ENCODE results near the gene CACNA1C.

CACNA1C gene

GRCh38 chr12:2288875-2289274 is 236.1 kb downstream of the CACNA1C start:
- 64 to 65% methylated on average over 5 of the region's 5 CpGs for WGBS, 2 experiments

GRCh38 chr12:2289525-2289924 is 236.7 kb downstream of the CACNA1C start:
- 94 to 98% methylated on average over 10 of the region's 10 CpGs for WGBS, 2 experiments
- no peaks in the 10 kb centered on the region for H3K9me3 ChIP-seq (ENCODE audit: control insufficient read depth, low read length)

More at GRCh38 chr12:2288875-2289274, 236.1 kb downstream of the CACNA1C start:
- Histone ChIP-seq H3K27me3 (ENCODE audit: control insufficient read depth, insufficient read depth, low read length, poor library complexity, severe bottlenecking) (no peaks in the 10 kb centered on the region), H3K9me3 (ENCODE audit: control insufficient read depth, low read length) (no peaks in the 10 kb centered on the region), H3K4me1 (ENCODE audit: control insufficient read depth, insufficient read depth, low read length) (peaks cover 17% of the 10 kb centered on the region), H3K27ac (ENCODE audit: insufficient read depth, low read depth, low read length, poor library complexity, severe bottlenecking) (no peak overlapping the region), H3K4me3 (ENCODE audit: insufficient read depth, low read depth, low read length) (no peak overlapping the region), H3K36me3 (ENCODE audit: control insufficient read depth, insufficient read depth, low read length) (no peaks in the 10 kb centered on the region)

GRCh38 chr12:2290091-2290490 is 237.3 kb downstream of the CACNA1C start:
- no peak overlapping the region for H3K27ac ChIP-seq (ENCODE audit: insufficient read depth, low read depth, low read length, poor library complexity, severe bottlenecking)
- H3K27me3 ChIP-seq (ENCODE audit: control insufficient read depth, insufficient read depth, low read length, poor library complexity, severe bottlenecking) = no peaks in the 10 kb centered on the region
- no peaks in the 10 kb centered on the region for H3K9me3 ChIP-seq (ENCODE audit: control insufficient read depth, low read length)
- H3K36me3 ChIP-seq (ENCODE audit: control insufficient read depth, insufficient read depth, low read length) = no peaks in the 10 kb centered on the region
- H3K4me3 ChIP-seq (ENCODE audit: insufficient read depth, low read depth, low read length) = no peak overlapping the region
- 92 to 94% methylated on average over 4 of the region's 4 CpGs for WGBS, 2 experiments
- peaks cover 18% of the 10 kb centered on the region for H3K4me1 ChIP-seq (ENCODE audit: control insufficient read depth, insufficient read depth, low read length)

More at GRCh38 chr12:2289525-2289924, 236.7 kb downstream of the CACNA1C start:
- Histone ChIP-seq H3K27ac (ENCODE audit: insufficient read depth, low read depth, low read length, poor library complexity, severe bottlenecking) (no peak overlapping the region), H3K27me3 (ENCODE audit: control insufficient read depth, insufficient read depth, low read length, poor library complexity, severe bottlenecking) (no peaks in the 10 kb centered on the region), H3K4me3 (ENCODE audit: insufficient read depth, low read depth, low read length) (no peak overlapping the region), H3K4me1 (ENCODE audit: control insufficient read depth, insufficient read depth, low read length) (peaks cover 13% of the 10 kb centered on the region), H3K36me3 (ENCODE audit: control insufficient read depth, insufficient read depth, low read length) (no peaks in the 10 kb centered on the region)

- no peak overlapping the region for H3K27ac ChIP-seq (ENCODE audit: insufficient read depth, low read depth, low read length, poor library complexity, severe bottlenecking)
- no peaks in the 10 kb centered on the region for H3K36me3 ChIP-seq (ENCODE audit: control insufficient read depth, insufficient read depth, low read length)
- peaks cover 20% of the 10 kb centered on the region for H3K4me1 ChIP-seq (ENCODE audit: control insufficient read depth, insufficient read depth, low read length)
- H3K9me3 ChIP-seq (ENCODE audit: control insufficient read depth, low read length) = no peaks in the 10 kb centered on the region
- H3K27me3 ChIP-seq (ENCODE audit: control insufficient read depth, insufficient read depth, low read length, poor library complexity, severe bottlenecking) = no peaks in the 10 kb centered on the region
- 88 to 92% methylated on average over 6 of the region's 6 CpGs for WGBS, 2 experiments
- H3K4me3 ChIP-seq (ENCODE audit: insufficient read depth, low read depth, low read length) = no peak overlapping the region
Measured at GRCh38 chr12:2290516-2291065, 237.8 kb downstream of the CACNA1C start.

- Histone ChIP-seq H3K4me3 (ENCODE audit: insufficient read depth, low read depth, low read length) (no peak overlapping the region), H3K4me1 (ENCODE audit: control insufficient read depth, insufficient read depth, low read length) (peaks cover 20% of the 10 kb centered on the region), H3K27ac (ENCODE audit: insufficient read depth, low read depth, low read length, poor library complexity, severe bottlenecking) (no peak overlapping the region), H3K9me3 (ENCODE audit: control insufficient read depth, low read length) (no peaks in the 10 kb centered on the region), H3K27me3 (ENCODE audit: control insufficient read depth, insufficient read depth, low read length, poor library complexity, severe bottlenecking) (no peaks in the 10 kb centered on the region), H3K36me3 (ENCODE audit: control insufficient read depth, insufficient read depth, low read length) (no peaks in the 10 kb centered on the region)
- 67 to 71% methylated on average over 15 of the region's 15 CpGs for WGBS, 2 experiments
Measured at GRCh38 chr12:2291182-2291832, 238.5 kb downstream of the CACNA1C start.

DNA sequence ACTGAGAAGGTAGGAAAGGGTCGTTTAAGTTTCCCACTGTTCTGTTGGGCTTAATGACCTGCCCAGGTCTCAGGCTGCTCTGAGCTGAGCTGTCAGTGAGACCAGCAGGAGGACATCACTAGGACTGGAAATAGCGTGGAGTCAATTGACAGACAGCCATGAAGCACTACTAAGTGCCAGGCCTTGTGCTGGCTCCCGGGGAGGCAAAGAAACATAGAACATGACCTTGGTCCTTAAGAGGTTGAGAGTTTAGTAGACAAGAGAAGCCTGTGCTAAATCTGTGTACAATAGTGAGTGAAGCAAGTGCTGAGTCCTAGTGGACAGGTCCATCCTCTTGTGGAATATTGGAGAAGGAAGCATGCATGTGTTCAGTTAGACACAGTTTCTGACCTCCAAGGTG is 239.2 kb downstream of the CACNA1C start:
- 86 to 88% methylated on average over 3 of the region's 3 CpGs for WGBS, 2 experiments
- Histone ChIP-seq H3K27ac (ENCODE audit: insufficient read depth, low read depth, low read length, poor library complexity, severe bottlenecking) (no peak overlapping the region), H3K4me1 (ENCODE audit: control insufficient read depth, insufficient read depth, low read length) (peaks cover 20% of the 10 kb centered on the region), H3K9me3 (ENCODE audit: control insufficient read depth, low read length) (no peaks in the 10 kb centered on the region), H3K27me3 (ENCODE audit: control insufficient read depth, insufficient read depth, low read length, poor library complexity, severe bottlenecking) (no peaks in the 10 kb centered on the region), H3K4me3 (ENCODE audit: insufficient read depth, low read depth, low read length) (no peak overlapping the region), H3K36me3 (ENCODE audit: control insufficient read depth, insufficient read depth, low read length) (no peaks in the 10 kb centered on the region)

DNA sequence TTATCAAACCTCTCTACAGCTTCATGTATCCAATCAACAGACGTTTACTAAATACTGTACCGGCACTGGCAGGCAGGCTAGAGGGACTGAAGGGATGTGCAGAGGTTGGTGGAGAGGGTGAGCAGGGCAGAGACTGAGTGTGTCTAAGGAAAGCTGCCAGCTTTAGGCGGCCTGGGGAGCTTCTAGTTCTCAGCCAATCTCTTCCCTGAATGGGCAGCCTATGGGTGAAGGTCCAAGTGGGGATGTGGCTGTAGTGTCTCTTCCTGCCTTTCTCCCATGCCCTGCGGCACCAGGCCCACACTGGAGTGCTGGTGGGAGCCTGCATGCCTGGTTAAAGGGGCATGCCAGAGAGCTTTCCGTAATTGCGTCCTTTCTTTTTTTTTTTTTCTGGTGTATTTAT is 239.8 kb downstream of the CACNA1C start:
- Histone ChIP-seq H3K4me1 (ENCODE audit: control insufficient read depth, insufficient read depth, low read length) (peaks cover 26% of the 10 kb centered on the region), H3K4me3 (ENCODE audit: insufficient read depth, low read depth, low read length) (no peak overlapping the region), H3K27me3 (ENCODE audit: control insufficient read depth, insufficient read depth, low read length, poor library complexity, severe bottlenecking) (no peaks in the 10 kb centered on the region), H3K27ac (ENCODE audit: insufficient read depth, low read depth, low read length, poor library complexity, severe bottlenecking) (no peak overlapping the region), H3K9me3 (ENCODE audit: control insufficient read depth, low read length) (no peaks in the 10 kb centered on the region), H3K36me3 (ENCODE audit: control insufficient read depth, insufficient read depth, low read length) (no peaks in the 10 kb centered on the region)
- WGBS, 2 experiments = 96 to 97% methylated on average over 6 of the region's 6 CpGs

DNA sequence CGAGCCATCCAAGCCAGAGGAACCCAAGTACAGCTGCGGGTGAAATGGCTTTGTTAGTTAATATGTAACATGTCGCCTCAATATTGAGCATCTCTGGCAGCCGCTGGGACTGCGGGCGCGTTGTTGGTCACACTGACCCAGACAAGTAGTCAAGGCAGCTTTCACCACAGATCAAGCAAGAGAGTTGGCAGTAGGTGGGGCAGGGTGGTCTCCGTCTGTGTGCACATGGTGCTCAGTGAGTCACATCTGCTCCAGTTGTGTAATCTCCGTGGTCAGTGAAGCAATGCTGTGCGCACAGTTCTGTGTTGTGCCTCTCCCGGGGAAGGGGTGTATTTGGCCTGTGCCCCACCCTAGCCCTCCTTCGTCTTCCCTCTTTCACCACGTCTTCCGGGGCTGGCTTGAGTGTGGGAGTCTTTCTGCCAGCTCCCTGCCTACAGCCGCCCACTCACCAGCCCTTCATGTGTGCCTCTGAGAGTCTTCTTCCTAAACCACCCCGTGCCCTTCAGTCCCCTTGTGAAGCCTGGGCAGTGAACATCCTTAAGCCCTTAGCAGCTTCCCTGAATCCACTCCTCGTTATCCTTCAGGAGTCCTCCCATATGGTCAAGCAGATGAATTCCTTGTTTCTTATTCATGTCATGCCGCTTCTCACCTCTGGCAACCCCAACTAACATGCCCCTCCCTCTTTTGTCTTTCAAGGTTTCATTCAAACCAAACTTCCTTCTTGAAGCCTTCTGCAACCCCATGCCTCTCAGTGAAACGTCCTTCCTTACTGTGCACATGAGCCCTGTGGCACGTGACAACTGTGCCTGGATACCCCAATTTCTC is 242.1 kb downstream of the CACNA1C start:
- Histone ChIP-seq H3K4me1 (ENCODE audit: control insufficient read depth, insufficient read depth, low read length) (peaks cover 18% of the 10 kb centered on the region), H3K27me3 (ENCODE audit: control insufficient read depth, insufficient read depth, low read length, poor library complexity, severe bottlenecking) (no peaks in the 10 kb centered on the region), H3K9me3 (ENCODE audit: control insufficient read depth, low read length) (no peaks in the 10 kb centered on the region), H3K4me3 (ENCODE audit: insufficient read depth, low read depth, low read length) (no peak overlapping the region), H3K27ac (ENCODE audit: insufficient read depth, low read depth, low read length, poor library complexity, severe bottlenecking) (no peak overlapping the region), H3K36me3 (ENCODE audit: control insufficient read depth, insufficient read depth, low read length) (no peaks in the 10 kb centered on the region)
- 90% methylated on average over 20 of the region's 20 CpGs for WGBS, 2 experiments

- no peaks in the 10 kb centered on the region for H3K36me3 ChIP-seq (ENCODE audit: control insufficient read depth, insufficient read depth, low read length)
- WGBS, 2 experiments = 66 to 73% methylated on average over 3 of the region's 3 CpGs
- no peak overlapping the region for H3K27ac ChIP-seq (ENCODE audit: insufficient read depth, low read depth, low read length, poor library complexity, severe bottlenecking)
- H3K4me1 ChIP-seq (ENCODE audit: control insufficient read depth, insufficient read depth, low read length) = peaks cover 18% of the 10 kb centered on the region
- H3K9me3 ChIP-seq (ENCODE audit: control insufficient read depth, low read length) = no peaks in the 10 kb centered on the region
- no peaks in the 10 kb centered on the region for H3K27me3 ChIP-seq (ENCODE audit: control insufficient read depth, insufficient read depth, low read length, poor library complexity, severe bottlenecking)
- H3K4me3 ChIP-seq (ENCODE audit: insufficient read depth, low read depth, low read length) = no peak overlapping the region
Measured at GRCh38 chr12:2295941-2296461, 243.2 kb downstream of the CACNA1C start.

DNA sequence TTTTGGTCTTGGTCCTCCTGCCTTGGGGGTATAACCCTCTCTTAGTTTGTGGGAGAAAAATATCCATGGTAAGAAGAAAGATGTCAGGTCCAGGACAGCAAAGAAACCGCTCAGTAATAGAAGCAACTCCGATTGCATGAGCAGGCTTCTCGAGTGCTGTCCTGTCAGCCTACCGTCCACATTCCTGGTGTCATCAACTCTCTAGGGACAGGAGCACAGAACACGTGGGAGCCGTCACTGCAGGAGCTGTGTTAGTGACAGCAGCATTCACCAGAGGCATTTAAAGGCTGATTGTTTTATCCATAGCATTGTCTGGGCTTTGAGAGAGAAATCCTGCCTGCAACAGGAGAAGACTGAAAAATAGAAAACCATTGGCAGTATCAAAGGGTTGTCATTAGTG is 244.2 kb downstream of the CACNA1C start:
- H3K4me3 ChIP-seq (ENCODE audit: insufficient read depth, low read depth, low read length) = no peak overlapping the region
- H3K4me1 ChIP-seq (ENCODE audit: control insufficient read depth, insufficient read depth, low read length) = peaks cover 23% of the 10 kb centered on the region
- H3K27me3 ChIP-seq (ENCODE audit: control insufficient read depth, insufficient read depth, low read length, poor library complexity, severe bottlenecking) = no peaks in the 10 kb centered on the region
- no peaks in the 10 kb centered on the region for H3K9me3 ChIP-seq (ENCODE audit: control insufficient read depth, low read length)
- WGBS, 2 experiments = 40 to 62% methylated on average over 6 of the region's 6 CpGs
- no peak overlapping the region for H3K27ac ChIP-seq (ENCODE audit: insufficient read depth, low read depth, low read length, poor library complexity, severe bottlenecking)
- no peaks in the 10 kb centered on the region for H3K36me3 ChIP-seq (ENCODE audit: control insufficient read depth, insufficient read depth, low read length)
